Liver (tissue), 9 donors: Measurements from ENCODE around the gene PTTG1IP. TPM values are rescaled to one million over a fixed set of nuclear protein-coding genes. Genes with fewer than 3 reads are reported as not detected.

ENCODE experiments used
- DNase-seq: peaks from one replicate; pipeline ENCODE4 v3.0.0-alpha.2; 2017; ENCODE audit warnings: low spot score
- H3K27ac ChIP-seq, 2 donors: one replicate each; pipeline ENCODE4 v1.7.0; 2013; ENCODE audit warnings: inconsistent platforms in 2 of 2, low read length in 2 of 2, control low read depth in 1 of 2, low read depth in 1 of 2, mild to moderate bottlenecking in 1 of 2
- H3K27me3 ChIP-seq, 4 donors: one replicate each; pipeline versions ENCODE4 v1.6.1 to v1.7.0; 2013; ENCODE audit warnings: low read length in 3 of 4, inconsistent platforms in 1 of 4, mild to moderate bottlenecking in 1 of 4, moderate library complexity in 1 of 4; ENCODE audit not compliant: control insufficient read depth in 4 of 4, insufficient read depth in 4 of 4
- H3K36me3 ChIP-seq, 4 donors: one replicate each; pipeline versions ENCODE4 v1.6.1 to v1.7.0; 2013; ENCODE audit warnings: low read length in 3 of 4, mild to moderate bottlenecking in 3 of 4, low read depth in 1 of 4, moderate library complexity in 1 of 4; ENCODE audit not compliant: control insufficient read depth in 4 of 4, insufficient read depth in 3 of 4
- H3K4me1 ChIP-seq, 4 donors: one replicate each; pipeline versions ENCODE4 v1.6.1 to v1.7.0; 2013; ENCODE audit warnings: low read length in 3 of 4, mild to moderate bottlenecking in 3 of 4, moderate library complexity in 1 of 4; ENCODE audit not compliant: control insufficient read depth in 4 of 4, insufficient read depth in 4 of 4
- H3K4me3 ChIP-seq, 3 donors: one replicate each; pipeline versions ENCODE4 v1.6.1 to v1.7.0; 2013; ENCODE audit warnings: low read length in 3 of 3, control low read depth in 1 of 3, low read depth in 1 of 3, mild to moderate bottlenecking in 1 of 3
- H3K9ac ChIP-seq, 2 donors: one replicate each; pipeline ENCODE4 v1.7.0; 2013; ENCODE audit warnings: low read length in 2 of 2, mild to moderate bottlenecking in 2 of 2, moderate library complexity in 2 of 2, control low read depth in 1 of 2, low read depth in 1 of 2
- H3K9me3 ChIP-seq, 4 donors: one replicate each; pipeline versions ENCODE4 v1.6.1 to v1.7.0; 2013; ENCODE audit warnings: low read length in 3 of 4; ENCODE audit not compliant: control insufficient read depth in 4 of 4
- ATF3 ChIP-seq: IDR thresholded peaks from 2 replicates; pipeline ENCODE4 v1.6.1; 2016; ENCODE audit warnings: antibody characterized with exemption
- CTCF ChIP-seq: fragments of 150-350 bp; IDR thresholded peaks from 2 replicates; pipeline ENCODE4 v1.5.1; 2017; ENCODE audit warnings: improper control_type of control experiment, low read depth, low read length; ENCODE audit not compliant: missing input control
- EGR1 ChIP-seq, 2 donors: IDR thresholded peaks; 2 replicates each; pipeline ENCODE4 v1.6.1; 2016 to 2018; ENCODE audit warnings: antibody characterized with exemption in 2 of 2, low read depth in 2 of 2
- FOXA1 ChIP-seq: IDR thresholded peaks from 2 replicates; pipeline ENCODE4 v1.6.1; 2016; ENCODE audit warnings: antibody characterized with exemption
- FOXA2 ChIP-seq: IDR thresholded peaks from 2 replicates; pipeline ENCODE4 v1.6.1; 2016; ENCODE audit warnings: antibody characterized with exemption
- GABPA ChIP-seq, 2 donors: IDR thresholded peaks in 1 of 2; conservative IDR thresholded peaks in 1 of 2; 2 replicates each; pipeline ENCODE4 v1.6.1; 2016; ENCODE audit warnings: antibody characterized with exemption in 2 of 2, mild to moderate bottlenecking in 1 of 2, moderate library complexity in 1 of 2
- HNF4A ChIP-seq, 2 donors: conservative IDR thresholded peaks; 2 replicates each; pipeline ENCODE4 v1.6.1; 2016; ENCODE audit warnings: antibody characterized with exemption in 2 of 2, mild to moderate bottlenecking in 2 of 2
- HNF4G ChIP-seq: IDR thresholded peaks from 2 replicates; pipeline ENCODE4 v1.6.1; 2016; ENCODE audit warnings: antibody characterized with exemption
- MAX ChIP-seq: IDR thresholded peaks from 2 replicates; pipeline ENCODE4 v1.6.1; 2016; ENCODE audit warnings: antibody characterized with exemption
- NR2F2 ChIP-seq: IDR thresholded peaks from 2 replicates; pipeline ENCODE4 v1.6.1; 2016; ENCODE audit warnings: antibody characterized with exemption
- REST ChIP-seq: IDR thresholded peaks from 2 replicates; pipeline ENCODE4 v1.6.1; 2016; ENCODE audit warnings: antibody characterized with exemption, mild to moderate bottlenecking
- RXRA ChIP-seq, 2 donors: IDR thresholded peaks; 2 replicates each; pipeline ENCODE4 v1.6.1; 2017 to 2018; ENCODE audit warnings: antibody characterized with exemption in 2 of 2, mild to moderate bottlenecking in 1 of 2
- TAF1 ChIP-seq: conservative IDR thresholded peaks from 2 replicates; pipeline ENCODE4 v1.6.1; 2016; ENCODE audit warnings: antibody characterized with exemption, mild to moderate bottlenecking
- ZBTB33 ChIP-seq: IDR thresholded peaks from 2 replicates; pipeline ENCODE4 v1.6.1; 2016; ENCODE audit warnings: antibody characterized with exemption
- WGBS: extraction: QIAGEN DNeasy Blood & Tissue Kit; methylation state at CpG from one replicate; pipeline ENCODE4 v1.1.7; 2013; 5-methylcytosine and 5-hydroxymethylcytosine counted together
- polyA plus RNA-seq, 2 donors: library from polyadenylated mRNA; stranded (reverse) in 1 of 2; unstranded in 1 of 2; fragments of 200-250 nt in 1 of 2; fragments of >200 nt in 1 of 2; fragmentation: Nextera tagmentation in 1 of 2; extraction: Ambion mirVana in 1 of 2; gene quantifications; one replicate each; pipeline versions ENCODE4 v1.2.1 to v1.2.3, GENCODE V29; 2013 to 2015
- total RNA-seq, 2 donors: library from RNA; depleted of rRNA; stranded (reverse); fragments of >200 nt; gene quantifications; one replicate each; pipeline ENCODE4 v1.2.3, GENCODE V29; 2014
- donor health status: healthy.
- donor health status: healthy.
- donor health status: healthy.
- donor health status: healthy.
- donor health status: healthy.

Gene PTTG1IP
- total and polyA plus RNA-seq, 4 donors, result 62.0 to 94.0 (median 79.8) TPM

- TF ChIP-seq REST, result no peak
- no peak for TF ChIP-seq NR2F2
- no peak for TF ChIP-seq HNF4A (conservative IDR thresholded peaks at IDR 0.05)
Measured at GRCh38 chr21:44840771-44841170, 32.7 kb downstream of the PTTG1IP start (continued).

GRCh38 chr21:44838951-44839350 lies 34.5 kb downstream of the PTTG1IP start:
- no peaks in the 10 kb centered on the region for H3K9me3 ChIP-seq
- no peaks in the 10 kb centered on the region for H3K4me1 ChIP-seq
- no peak overlapping the region for H3K4me3 ChIP-seq
- no peak for TF ChIP-seq FOXA1
- H3K9ac ChIP-seq, result no peak overlapping the region
- DNase-seq, result no peak
- WGBS, result 94% methylated on average over 9 of the region's 9 CpGs
- H3K27ac ChIP-seq, result no peak overlapping the region
- H3K27me3 ChIP-seq, result no peaks in the 10 kb centered on the region
- no peaks in the 10 kb centered on the region for H3K36me3 ChIP-seq

GRCh38 chr21:44838039-44838895 lies 35.2 kb downstream of the PTTG1IP start:
- H3K36me3 ChIP-seq, result no peaks in the 10 kb centered on the region
- no peak overlapping the region for H3K9ac ChIP-seq
- TF ChIP-seq EGR1 (IDR thresholded peaks at IDR 0.05; ENCODE audit: low read depth in 2 of 2) (no peak), CTCF (no peak), REST (no peak), ATF3 (no peak), ZBTB33 (no peak), FOXA2 (no peak), RXRA (IDR thresholded peaks at IDR 0.05) (no peak), HNF4G (no peak), HNF4A (conservative IDR thresholded peaks at IDR 0.05) (no peak), TAF1 (no peak), GABPA (IDR thresholded peaks at IDR 0.05 in 1 of 2, conservative IDR thresholded peaks at IDR 0.05 in 1 of 2) (no peak), FOXA1 (no peak), MAX (no peak), NR2F2 (no peak)
- no peak overlapping the region for H3K4me3 ChIP-seq
- DNase-seq, result no peak
- H3K27ac ChIP-seq, result no peak overlapping the region
- 86% methylated on average over 30 of the region's 30 CpGs for WGBS
- no peaks in the 10 kb centered on the region for H3K4me1 ChIP-seq
- no peaks in the 10 kb centered on the region for H3K9me3 ChIP-seq
- H3K27me3 ChIP-seq, result no peaks in the 10 kb centered on the region
